Measurements from ENCODE around the gene BAD. TPM values are rescaled to one million over a fixed set of nuclear protein-coding genes. Genes with fewer than 3 reads are reported as not detected.

Gene BAD
- total RNA-seq, 1 experiment from 2014 or later, result 34.7 TPM

DNA sequence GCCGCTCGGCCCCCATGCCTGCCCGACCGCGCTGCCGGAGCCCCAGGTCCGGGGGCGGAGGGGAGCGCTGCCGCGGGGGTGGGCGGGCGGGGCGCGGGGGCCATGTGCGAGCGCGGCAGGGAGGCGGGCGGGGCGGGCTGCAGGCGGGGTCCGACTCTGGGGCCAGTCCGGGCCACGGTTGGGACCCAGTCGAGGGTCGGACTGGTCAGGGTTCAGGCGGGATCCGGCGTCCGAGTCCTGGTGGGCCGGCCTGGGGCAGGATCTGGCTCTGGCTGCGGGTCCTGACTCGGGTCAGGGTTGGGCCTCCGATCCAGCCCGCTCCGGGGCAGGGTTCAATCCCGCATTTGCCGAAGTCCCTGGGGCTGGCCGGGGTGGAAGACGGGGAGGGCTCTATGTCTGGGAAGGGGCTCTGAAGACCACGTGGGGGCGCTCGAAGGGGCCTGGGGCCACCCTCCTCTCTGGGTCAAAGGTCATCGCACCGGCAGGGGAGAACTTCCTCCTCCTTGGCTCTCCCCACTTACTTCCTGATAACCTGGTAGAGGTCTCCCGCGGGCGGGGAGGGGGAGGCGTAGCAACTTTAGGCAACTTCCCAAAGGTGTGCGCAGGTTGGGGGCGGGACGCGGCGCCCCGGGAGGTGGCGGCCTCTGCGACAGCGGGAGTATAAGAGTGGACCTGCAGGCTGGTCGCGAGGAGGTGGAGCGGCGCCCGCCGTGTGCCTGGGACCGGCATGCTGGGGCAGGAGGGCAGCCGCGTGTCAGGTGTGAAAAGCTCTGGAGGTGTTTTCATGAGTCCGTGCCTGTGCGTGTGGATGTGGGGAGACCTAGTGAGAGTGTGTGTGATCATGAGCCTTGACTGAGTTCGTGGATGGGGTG lies 21.5 kb upstream of the BAD start (continued):
- TF ChIP-seq, protein P1, sequence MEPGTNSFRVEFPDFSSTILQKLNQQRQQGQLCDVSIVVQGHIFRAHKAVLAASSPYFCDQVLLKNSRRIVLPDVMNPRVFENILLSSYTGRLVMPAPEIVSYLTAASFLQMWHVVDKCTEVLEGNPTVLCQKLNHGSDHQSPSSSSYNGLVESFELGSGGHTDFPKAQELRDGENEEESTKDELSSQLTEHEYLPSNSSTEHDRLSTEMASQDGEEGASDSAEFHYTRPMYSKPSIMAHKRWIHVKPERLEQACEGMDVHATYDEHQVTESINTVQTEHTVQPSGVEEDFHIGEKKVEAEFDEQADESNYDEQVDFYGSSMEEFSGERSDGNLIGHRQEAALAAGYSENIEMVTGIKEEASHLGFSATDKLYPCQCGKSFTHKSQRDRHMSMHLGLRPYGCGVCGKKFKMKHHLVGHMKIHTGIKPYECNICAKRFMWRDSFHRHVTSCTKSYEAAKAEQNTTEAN (CRISPR knock-in tag; IDR thresholded peaks at IDR 0.05), result 0 out of 2 replicates have a peak, but pooled peaks have one; percentile 14
- TF ChIP-seq, protein P2, sequence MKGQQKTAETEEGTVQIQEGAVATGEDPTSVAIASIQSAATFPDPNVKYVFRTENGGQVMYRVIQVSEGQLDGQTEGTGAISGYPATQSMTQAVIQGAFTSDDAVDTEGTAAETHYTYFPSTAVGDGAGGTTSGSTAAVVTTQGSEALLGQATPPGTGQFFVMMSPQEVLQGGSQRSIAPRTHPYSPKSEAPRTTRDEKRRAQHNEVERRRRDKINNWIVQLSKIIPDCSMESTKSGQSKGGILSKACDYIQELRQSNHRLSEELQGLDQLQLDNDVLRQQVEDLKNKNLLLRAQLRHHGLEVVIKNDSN (CRISPR knock-in tag; IDR thresholded peaks at IDR 0.05), result peak; percentile 79
- TF ChIP-seq, protein P3, sequence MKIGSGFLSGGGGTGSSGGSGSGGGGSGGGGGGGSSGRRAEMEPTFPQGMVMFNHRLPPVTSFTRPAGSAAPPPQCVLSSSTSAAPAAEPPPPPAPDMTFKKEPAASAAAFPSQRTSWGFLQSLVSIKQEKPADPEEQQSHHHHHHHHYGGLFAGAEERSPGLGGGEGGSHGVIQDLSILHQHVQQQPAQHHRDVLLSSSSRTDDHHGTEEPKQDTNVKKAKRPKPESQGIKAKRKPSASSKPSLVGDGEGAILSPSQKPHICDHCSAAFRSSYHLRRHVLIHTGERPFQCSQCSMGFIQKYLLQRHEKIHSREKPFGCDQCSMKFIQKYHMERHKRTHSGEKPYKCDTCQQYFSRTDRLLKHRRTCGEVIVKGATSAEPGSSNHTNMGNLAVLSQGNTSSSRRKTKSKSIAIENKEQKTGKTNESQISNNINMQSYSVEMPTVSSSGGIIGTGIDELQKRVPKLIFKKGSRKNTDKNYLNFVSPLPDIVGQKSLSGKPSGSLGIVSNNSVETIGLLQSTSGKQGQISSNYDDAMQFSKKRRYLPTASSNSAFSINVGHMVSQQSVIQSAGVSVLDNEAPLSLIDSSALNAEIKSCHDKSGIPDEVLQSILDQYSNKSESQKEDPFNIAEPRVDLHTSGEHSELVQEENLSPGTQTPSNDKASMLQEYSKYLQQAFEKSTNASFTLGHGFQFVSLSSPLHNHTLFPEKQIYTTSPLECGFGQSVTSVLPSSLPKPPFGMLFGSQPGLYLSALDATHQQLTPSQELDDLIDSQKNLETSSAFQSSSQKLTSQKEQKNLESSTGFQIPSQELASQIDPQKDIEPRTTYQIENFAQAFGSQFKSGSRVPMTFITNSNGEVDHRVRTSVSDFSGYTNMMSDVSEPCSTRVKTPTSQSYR (CRISPR knock-in tag; IDR thresholded peaks at IDR 0.05), result 0 out of 2 replicates have a peak, but pooled peaks have one; percentile 49
- TF ChIP-seq, protein P4, sequence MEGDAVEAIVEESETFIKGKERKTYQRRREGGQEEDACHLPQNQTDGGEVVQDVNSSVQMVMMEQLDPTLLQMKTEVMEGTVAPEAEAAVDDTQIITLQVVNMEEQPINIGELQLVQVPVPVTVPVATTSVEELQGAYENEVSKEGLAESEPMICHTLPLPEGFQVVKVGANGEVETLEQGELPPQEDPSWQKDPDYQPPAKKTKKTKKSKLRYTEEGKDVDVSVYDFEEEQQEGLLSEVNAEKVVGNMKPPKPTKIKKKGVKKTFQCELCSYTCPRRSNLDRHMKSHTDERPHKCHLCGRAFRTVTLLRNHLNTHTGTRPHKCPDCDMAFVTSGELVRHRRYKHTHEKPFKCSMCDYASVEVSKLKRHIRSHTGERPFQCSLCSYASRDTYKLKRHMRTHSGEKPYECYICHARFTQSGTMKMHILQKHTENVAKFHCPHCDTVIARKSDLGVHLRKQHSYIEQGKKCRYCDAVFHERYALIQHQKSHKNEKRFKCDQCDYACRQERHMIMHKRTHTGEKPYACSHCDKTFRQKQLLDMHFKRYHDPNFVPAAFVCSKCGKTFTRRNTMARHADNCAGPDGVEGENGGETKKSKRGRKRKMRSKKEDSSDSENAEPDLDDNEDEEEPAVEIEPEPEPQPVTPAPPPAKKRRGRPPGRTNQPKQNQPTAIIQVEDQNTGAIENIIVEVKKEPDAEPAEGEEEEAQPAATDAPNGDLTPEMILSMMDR (IDR thresholded peaks at IDR 0.05), result peak; percentile 29; the same call in 1 of the 2 replicates
- TF ChIP-seq, protein P5, sequence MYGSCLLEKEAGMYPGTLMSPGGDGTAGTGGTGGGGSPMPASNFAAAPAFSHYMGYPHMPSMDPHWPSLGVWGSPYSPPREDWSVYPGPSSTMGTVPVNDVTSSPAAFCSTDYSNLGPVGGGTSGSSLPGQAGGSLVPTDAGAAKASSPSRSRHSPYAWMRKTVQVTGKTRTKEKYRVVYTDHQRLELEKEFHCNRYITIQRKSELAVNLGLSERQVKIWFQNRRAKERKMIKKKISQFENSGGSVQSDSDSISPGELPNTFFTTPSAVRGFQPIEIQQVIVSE (CRISPR knock-in tag; IDR thresholded peaks at IDR 0.05; ENCODE audit: borderline replicate concordance), result no peak
- TF ChIP-seq GTF2I (CRISPR knock-in tag; conservative IDR thresholded peaks at IDR 0.05) (no peak), CREM (CRISPR knock-in tag; IDR thresholded peaks at IDR 0.05) (0 out of 2 replicates have a peak, but pooled peaks have one; percentile 39), ETV6 (CRISPR knock-in tag; IDR thresholded peaks at IDR 0.05) (peak; percentile 93)
- TF ChIP-seq, protein P6, sequence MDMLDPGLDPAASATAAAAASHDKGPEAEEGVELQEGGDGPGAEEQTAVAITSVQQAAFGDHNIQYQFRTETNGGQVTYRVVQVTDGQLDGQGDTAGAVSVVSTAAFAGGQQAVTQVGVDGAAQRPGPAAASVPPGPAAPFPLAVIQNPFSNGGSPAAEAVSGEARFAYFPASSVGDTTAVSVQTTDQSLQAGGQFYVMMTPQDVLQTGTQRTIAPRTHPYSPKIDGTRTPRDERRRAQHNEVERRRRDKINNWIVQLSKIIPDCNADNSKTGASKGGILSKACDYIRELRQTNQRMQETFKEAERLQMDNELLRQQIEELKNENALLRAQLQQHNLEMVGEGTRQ (CRISPR knock-in tag; IDR thresholded peaks at IDR 0.05), result peak; percentile 72

DNA sequence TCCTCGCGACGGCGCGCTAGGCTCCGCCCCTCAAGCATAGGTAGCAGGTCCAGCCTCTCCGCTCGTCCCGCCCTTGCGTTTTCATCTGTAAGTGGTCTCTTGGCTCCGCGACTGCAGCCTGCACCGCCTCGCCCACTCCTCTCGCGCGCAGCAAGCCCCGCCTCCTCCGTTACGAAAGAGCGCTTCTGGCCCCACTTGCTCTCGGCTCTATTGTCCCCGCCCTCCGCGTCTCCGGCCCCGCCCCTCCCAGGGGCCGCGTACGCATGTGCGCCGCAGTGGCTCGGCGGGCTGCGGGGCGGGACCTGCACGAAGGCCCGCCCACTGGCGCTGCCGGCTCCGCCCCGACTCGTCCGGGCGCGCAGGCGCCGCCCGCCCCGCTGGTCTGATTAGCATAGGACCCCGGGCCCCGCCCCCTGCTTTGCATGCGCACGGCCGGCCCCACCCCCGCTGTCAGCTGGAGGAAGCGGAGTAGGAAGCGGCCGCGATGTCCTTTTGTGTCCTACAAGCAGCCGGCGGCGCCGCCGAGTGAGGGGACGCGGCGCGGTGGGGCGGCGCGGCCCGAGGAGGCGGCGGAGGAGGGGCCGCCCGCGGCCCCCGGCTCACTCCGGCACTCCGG lies 20.7 kb upstream of the BAD start, which contains the start of gene ESRRA:
Gene ESRRA (plus strand): TSS at position 450 of the 616 bp plus-strand sequence. CDS start 1,656 bp downstream, outside the sequence.
- Mint-ChIP-seq H3K27ac (peak within 1 kb of the TSS; percentile 100), H3K4me3 (peak within 1 kb of the TSS; percentile 91), H3K9me3 (no peaks in the 10 kb centered on the region), H3K36me3 (peaks cover 3% of the 10 kb centered on the region), H3K4me1 (peaks cover 16% of the 10 kb centered on the region), H3K27me3 (ENCODE audit: low read depth) (peaks cover 19% of the 10 kb centered on the region)
- POLR2A ChIA-PET, result interaction anchor here (0.6 to 2.6 kb wide), 9 partner anchors 13 to 474 kb away, joined by 3 to 25 read pairs (median 5); partner anchors contain the start of genes PRDX5 and TRMT112
- CTCF ChIA-PET, result interaction anchor here (0.6 to 5.6 kb wide), 31 partner anchors 9 to 156 kb away, joined by 3 to 151 read pairs (median 8); partner anchors contain the start of genes BAD, DNAJC4, FERMT3 and FKBP2
- TF ChIP-seq NR3C1 (CRISPR knock-in tag; conservative IDR thresholded peaks at IDR 0.05; ENCODE audit: low read depth) (no peak), CREB1 (CRISPR knock-in tag; IDR thresholded peaks at IDR 0.05) (no peak), SP1 (CRISPR knock-in tag; conservative IDR thresholded peaks at IDR 0.05) (peak; percentile 83), ZNF121 (CRISPR knock-in tag; IDR thresholded peaks at IDR 0.05) (no peak), CBFB (CRISPR knock-in tag; IDR thresholded peaks at IDR 0.05; ENCODE audit: low read depth) (no peak), ESRRA (CRISPR knock-in tag; IDR thresholded peaks at IDR 0.05; ENCODE audit: borderline replicate concordance) (no peak), TP53 (CRISPR knock-in tag; IDR thresholded peaks at IDR 0.05) (no peak)
- TF ChIP-seq, protein P7, sequence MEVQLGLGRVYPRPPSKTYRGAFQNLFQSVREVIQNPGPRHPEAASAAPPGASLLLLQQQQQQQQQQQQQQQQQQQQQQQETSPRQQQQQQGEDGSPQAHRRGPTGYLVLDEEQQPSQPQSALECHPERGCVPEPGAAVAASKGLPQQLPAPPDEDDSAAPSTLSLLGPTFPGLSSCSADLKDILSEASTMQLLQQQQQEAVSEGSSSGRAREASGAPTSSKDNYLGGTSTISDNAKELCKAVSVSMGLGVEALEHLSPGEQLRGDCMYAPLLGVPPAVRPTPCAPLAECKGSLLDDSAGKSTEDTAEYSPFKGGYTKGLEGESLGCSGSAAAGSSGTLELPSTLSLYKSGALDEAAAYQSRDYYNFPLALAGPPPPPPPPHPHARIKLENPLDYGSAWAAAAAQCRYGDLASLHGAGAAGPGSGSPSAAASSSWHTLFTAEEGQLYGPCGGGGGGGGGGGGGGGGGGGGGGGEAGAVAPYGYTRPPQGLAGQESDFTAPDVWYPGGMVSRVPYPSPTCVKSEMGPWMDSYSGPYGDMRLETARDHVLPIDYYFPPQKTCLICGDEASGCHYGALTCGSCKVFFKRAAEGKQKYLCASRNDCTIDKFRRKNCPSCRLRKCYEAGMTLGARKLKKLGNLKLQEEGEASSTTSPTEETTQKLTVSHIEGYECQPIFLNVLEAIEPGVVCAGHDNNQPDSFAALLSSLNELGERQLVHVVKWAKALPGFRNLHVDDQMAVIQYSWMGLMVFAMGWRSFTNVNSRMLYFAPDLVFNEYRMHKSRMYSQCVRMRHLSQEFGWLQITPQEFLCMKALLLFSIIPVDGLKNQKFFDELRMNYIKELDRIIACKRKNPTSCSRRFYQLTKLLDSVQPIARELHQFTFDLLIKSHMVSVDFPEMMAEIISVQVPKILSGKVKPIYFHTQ (CRISPR knock-in tag; IDR thresholded peaks at IDR 0.05), result no peak
- TF ChIP-seq, protein P2 (CRISPR knock-in tag; IDR thresholded peaks at IDR 0.05), result no peak
- TF ChIP-seq, protein P8, sequence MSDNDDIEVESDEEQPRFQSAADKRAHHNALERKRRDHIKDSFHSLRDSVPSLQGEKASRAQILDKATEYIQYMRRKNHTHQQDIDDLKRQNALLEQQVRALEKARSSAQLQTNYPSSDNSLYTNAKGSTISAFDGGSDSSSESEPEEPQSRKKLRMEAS (CRISPR knock-in tag; IDR thresholded peaks at IDR 0.05), result 0 out of 2 replicates have a peak, but pooled peaks have one; percentile 9
- TF ChIP-seq, protein P9, sequence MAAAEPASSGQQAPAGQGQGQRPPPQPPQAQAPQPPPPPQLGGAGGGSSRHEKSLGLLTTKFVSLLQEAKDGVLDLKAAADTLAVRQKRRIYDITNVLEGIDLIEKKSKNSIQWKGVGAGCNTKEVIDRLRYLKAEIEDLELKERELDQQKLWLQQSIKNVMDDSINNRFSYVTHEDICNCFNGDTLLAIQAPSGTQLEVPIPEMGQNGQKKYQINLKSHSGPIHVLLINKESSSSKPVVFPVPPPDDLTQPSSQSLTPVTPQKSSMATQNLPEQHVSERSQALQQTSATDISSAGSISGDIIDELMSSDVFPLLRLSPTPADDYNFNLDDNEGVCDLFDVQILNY (CRISPR knock-in tag; IDR thresholded peaks at IDR 0.05), result 0 out of 2 replicates have a peak, but pooled peaks have one; percentile 52
- peak; percentile 79 for ATAC-seq
- peak; percentile 100 for DNase-seq (ENCODE audit: low spot score)
